Measurements from ENCODE around the gene SARNP.

The SARNP gene

DNA sequence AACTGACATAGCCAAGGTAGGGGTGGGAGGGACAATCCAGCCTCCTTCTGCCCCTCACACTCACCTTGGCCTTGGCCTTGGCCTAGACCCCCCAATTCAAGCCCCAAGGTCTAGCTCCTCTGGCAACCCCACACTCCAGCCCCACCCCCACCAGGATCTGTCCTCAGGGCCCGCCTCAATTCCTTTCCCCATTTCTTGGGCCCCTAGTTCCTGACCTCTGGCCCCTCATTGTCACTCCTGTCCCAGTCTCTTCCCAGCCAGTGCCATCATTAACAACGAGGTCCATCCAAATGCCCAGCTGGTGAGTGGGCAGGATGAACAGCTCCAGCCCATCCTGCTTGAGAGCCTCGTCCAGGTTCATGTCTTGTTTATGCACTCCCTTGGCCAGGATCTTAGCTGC lies 81.4 kb downstream of the SARNP start:
- no peak overlapping the region for H3K4ac ChIP-seq (ENCODE audit: low read depth in 1 of 2, low read length in 2 of 2)
- no peak overlapping the region for H3K18ac ChIP-seq (ENCODE audit: low read depth in 1 of 2, low read length in 2 of 2)
- no peak overlapping the region for H3K27ac ChIP-seq (ENCODE audit: low read length, poor library complexity, severe bottlenecking)
- no peak overlapping the region for H2BK120ac ChIP-seq (ENCODE audit: low read depth, low read length)
- H2BK12ac ChIP-seq (ENCODE audit: low read length in 2 of 2) = no peak overlapping the region
- no peak overlapping the region for H3K23ac ChIP-seq (ENCODE audit: low read length in 2 of 2)
- no peak overlapping the region for H2BK15ac ChIP-seq (ENCODE audit: low read depth, poor library complexity, severe bottlenecking)
- no peak overlapping the region for H4K91ac ChIP-seq (ENCODE audit: low read length)
- no peaks in the 10 kb centered on the region for H3K27me3 ChIP-seq (ENCODE audit: control insufficient read depth in 1 of 2, insufficient read depth in 1 of 2, low read length in 2 of 2)
- H3K14ac ChIP-seq (ENCODE audit: low read length in 2 of 2) = no peak overlapping the region
- no peak overlapping the region for H3K4me3 ChIP-seq (ENCODE audit: insufficient read depth in 1 of 2, low read depth in 1 of 2, low read length in 2 of 2)
- no peak overlapping the region for H2AK5ac ChIP-seq (ENCODE audit: low read length, severe bottlenecking)
- peaks cover 7% of the 10 kb centered on the region for H3K79me1 ChIP-seq (replicated peaks; ENCODE audit: low read length, poor library complexity, severe bottlenecking)
- H2BK5ac ChIP-seq (ENCODE audit: low read depth, low read length, poor library complexity, severe bottlenecking) = no peak overlapping the region
- H3K36me3 ChIP-seq (ENCODE audit: control insufficient read depth in 1 of 2, insufficient read depth in 2 of 2, low read depth in 1 of 2, low read length in 2 of 2) = peaks cover 4 to 7% of the 10 kb centered on the region in 2 experiments
- DNase-seq = no peak
- no peak overlapping the region for H4K8ac ChIP-seq (ENCODE audit: low read length)
- peaks cover 8% of the 10 kb centered on the region for H3K4me1 ChIP-seq (ENCODE audit: control insufficient read depth, insufficient read depth, low read depth, low read length)
- H2AFZ ChIP-seq (ENCODE audit: low read depth, low read length) = no peak overlapping the region
- H3K4me2 ChIP-seq (ENCODE audit: low read length, poor library complexity, severe bottlenecking) = no peak overlapping the region
- WGBS = 78% methylated on average over 3 of the region's 3 CpGs
- peak overlapping the region; percentile 29 for H3K9ac ChIP-seq (ENCODE audit: low read length)
- no peaks in the 10 kb centered on the region for H3K9me3 ChIP-seq (ENCODE audit: control insufficient read depth, low read length)

- Histone ChIP-seq H2BK15ac (ENCODE audit: low read depth, poor library complexity, severe bottlenecking) (no peak overlapping the region), H2AFZ (ENCODE audit: low read depth, low read length) (no peak overlapping the region), H3K4me1 (ENCODE audit: control insufficient read depth, insufficient read depth, low read depth, low read length) (peaks cover 15% of the 10 kb centered on the region), H3K4me3 (ENCODE audit: insufficient read depth in 1 of 2, low read depth in 1 of 2, low read length in 2 of 2) (no peak overlapping the region), H3K27me3 (ENCODE audit: control insufficient read depth in 1 of 2, insufficient read depth in 1 of 2, low read length in 2 of 2) (no peaks in the 10 kb centered on the region), H3K23ac (ENCODE audit: low read length in 2 of 2) (no peak overlapping the region), H3K18ac (ENCODE audit: low read depth in 1 of 2, low read length in 2 of 2) (no peak overlapping the region), H2BK120ac (ENCODE audit: low read depth, low read length) (no peak overlapping the region), H3K4me2 (ENCODE audit: low read length, poor library complexity, severe bottlenecking) (no peak overlapping the region), H3K4ac (ENCODE audit: low read depth in 1 of 2, low read length in 2 of 2) (no peak overlapping the region), H3K14ac (ENCODE audit: low read length in 2 of 2) (no peak overlapping the region), H3K27ac (ENCODE audit: low read length, poor library complexity, severe bottlenecking) (no peak overlapping the region), H2BK5ac (ENCODE audit: low read depth, low read length, poor library complexity, severe bottlenecking) (no peak overlapping the region), H2BK12ac (ENCODE audit: low read length in 2 of 2) (no peak overlapping the region), H4K91ac (ENCODE audit: low read length) (no peak overlapping the region), H3K79me1 (replicated peaks; ENCODE audit: low read length, poor library complexity, severe bottlenecking) (peaks cover 9% of the 10 kb centered on the region), H2AK5ac (ENCODE audit: low read length, severe bottlenecking) (no peak overlapping the region), H3K36me3 (ENCODE audit: control insufficient read depth in 1 of 2, insufficient read depth in 2 of 2, low read depth in 1 of 2, low read length in 2 of 2) (peaks cover 4 to 7% of the 10 kb centered on the region in 2 experiments), H3K9me3 (ENCODE audit: control insufficient read depth, low read length) (no peaks in the 10 kb centered on the region), H3K9ac (ENCODE audit: low read length) (no peak overlapping the region), H4K8ac (ENCODE audit: low read length) (no peak overlapping the region)
- no peak for DNase-seq
- WGBS = 100% methylated on average over 2 of the region's 3 CpGs
Observed at GRCh38 chr12:55734595-55734994, 82.9 kb downstream of the SARNP start.

DNA sequence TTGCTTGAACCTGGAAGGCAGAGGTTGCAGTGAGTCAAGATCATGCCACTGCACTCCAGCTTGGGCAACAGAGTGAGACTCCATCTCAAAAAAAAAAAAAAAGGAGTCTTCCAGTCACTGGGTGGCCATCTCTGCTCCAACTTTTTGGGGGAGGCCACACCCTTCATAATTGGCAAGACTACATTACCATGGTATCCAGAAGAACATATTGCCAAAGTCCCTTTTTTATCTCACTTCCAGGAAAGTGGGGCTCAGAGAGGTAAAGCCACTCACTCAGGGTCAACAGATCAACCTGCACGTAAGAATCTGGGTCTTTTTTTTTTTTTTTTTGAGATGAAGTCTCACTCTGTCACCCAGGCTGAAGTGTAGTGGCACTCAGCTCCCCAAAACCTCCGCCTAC lies 83.7 kb downstream of the SARNP start:
- Histone ChIP-seq H2BK12ac (ENCODE audit: low read length in 2 of 2) (no peak overlapping the region), H3K23ac (ENCODE audit: low read length in 2 of 2) (no peak overlapping the region), H3K27ac (ENCODE audit: low read length, poor library complexity, severe bottlenecking) (no peak overlapping the region), H3K4me3 (ENCODE audit: insufficient read depth in 1 of 2, low read depth in 1 of 2, low read length in 2 of 2) (no peak overlapping the region), H2BK120ac (ENCODE audit: low read depth, low read length) (no peak overlapping the region), H3K79me1 (replicated peaks; ENCODE audit: low read length, poor library complexity, severe bottlenecking) (peaks cover 9% of the 10 kb centered on the region), H2AK5ac (ENCODE audit: low read length, severe bottlenecking) (no peak overlapping the region), H2AFZ (ENCODE audit: low read depth, low read length) (no peak overlapping the region), H3K14ac (ENCODE audit: low read length in 2 of 2) (no peak overlapping the region), H3K36me3 (ENCODE audit: control insufficient read depth in 1 of 2, insufficient read depth in 2 of 2, low read depth in 1 of 2, low read length in 2 of 2) (peaks cover 4 to 7% of the 10 kb centered on the region in 2 experiments), H2BK5ac (ENCODE audit: low read depth, low read length, poor library complexity, severe bottlenecking) (no peak overlapping the region), H4K91ac (ENCODE audit: low read length) (no peak overlapping the region), H2BK15ac (ENCODE audit: low read depth, poor library complexity, severe bottlenecking) (no peak overlapping the region), H3K18ac (ENCODE audit: low read depth in 1 of 2, low read length in 2 of 2) (no peak overlapping the region), H3K27me3 (ENCODE audit: control insufficient read depth in 1 of 2, insufficient read depth in 1 of 2, low read length in 2 of 2) (no peaks in the 10 kb centered on the region), H4K8ac (ENCODE audit: low read length) (no peak overlapping the region), H3K4me2 (ENCODE audit: low read length, poor library complexity, severe bottlenecking) (no peak overlapping the region), H3K4ac (ENCODE audit: low read depth in 1 of 2, low read length in 2 of 2) (no peak overlapping the region), H3K4me1 (ENCODE audit: control insufficient read depth, insufficient read depth, low read depth, low read length) (peaks cover 15% of the 10 kb centered on the region), H3K9me3 (ENCODE audit: control insufficient read depth, low read length) (no peaks in the 10 kb centered on the region), H3K9ac (ENCODE audit: low read length) (no peak overlapping the region)
- no peak for DNase-seq
- 98% methylated on average over 2 of the region's 2 CpGs for WGBS

DNA sequence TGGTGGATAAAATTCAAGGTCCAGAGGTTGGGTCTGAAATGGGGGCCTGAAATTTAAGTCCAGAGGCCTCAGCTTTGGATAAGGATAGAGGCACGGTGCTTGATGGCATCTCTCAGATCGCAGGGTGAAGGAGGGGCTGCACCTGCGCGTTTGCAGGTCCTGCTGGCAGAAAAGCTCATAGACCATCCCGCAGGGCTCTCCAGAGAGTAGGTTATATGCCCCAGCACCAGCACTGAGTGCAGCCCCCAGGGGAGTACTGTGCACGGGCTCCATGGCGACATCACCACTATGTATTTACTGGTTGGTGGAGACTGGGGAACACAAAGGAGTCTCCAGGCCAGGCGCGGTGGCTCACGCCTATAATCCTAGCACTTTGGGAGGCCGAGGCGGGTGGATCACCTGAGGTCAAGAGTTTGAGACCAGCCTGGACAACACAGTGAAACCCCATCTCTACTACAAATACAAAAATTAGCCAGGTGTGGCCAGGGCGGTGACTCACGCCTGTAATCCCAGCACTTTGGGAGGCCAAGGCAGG lies 84.4 kb downstream of the SARNP start:
- Histone ChIP-seq H3K9ac (ENCODE audit: low read length) (no peak overlapping the region), H3K27ac (ENCODE audit: low read length, poor library complexity, severe bottlenecking) (no peak overlapping the region), H3K79me1 (replicated peaks; ENCODE audit: low read length, poor library complexity, severe bottlenecking) (peaks cover 9% of the 10 kb centered on the region), H3K4me2 (ENCODE audit: low read length, poor library complexity, severe bottlenecking) (no peak overlapping the region), H3K18ac (ENCODE audit: low read depth in 1 of 2, low read length in 2 of 2) (no peak overlapping the region), H4K91ac (ENCODE audit: low read length) (no peak overlapping the region), H2BK120ac (ENCODE audit: low read depth, low read length) (no peak overlapping the region), H3K27me3 (ENCODE audit: control insufficient read depth in 1 of 2, insufficient read depth in 1 of 2, low read length in 2 of 2) (no peaks in the 10 kb centered on the region), H2BK12ac (ENCODE audit: low read length in 2 of 2) (no peak overlapping the region), H3K9me3 (ENCODE audit: control insufficient read depth, low read length) (no peaks in the 10 kb centered on the region), H3K4me3 (ENCODE audit: insufficient read depth in 1 of 2, low read depth in 1 of 2, low read length in 2 of 2) (no peak overlapping the region), H2BK5ac (ENCODE audit: low read depth, low read length, poor library complexity, severe bottlenecking) (no peak overlapping the region), H2BK15ac (ENCODE audit: low read depth, poor library complexity, severe bottlenecking) (no peak overlapping the region), H2AFZ (ENCODE audit: low read depth, low read length) (no peak overlapping the region), H2AK5ac (ENCODE audit: low read length, severe bottlenecking) (no peak overlapping the region), H3K36me3 (ENCODE audit: control insufficient read depth in 1 of 2, insufficient read depth in 2 of 2, low read depth in 1 of 2, low read length in 2 of 2) (peaks cover 4 to 7% of the 10 kb centered on the region in 2 experiments), H3K4me1 (ENCODE audit: control insufficient read depth, insufficient read depth, low read depth, low read length) (peaks cover 13% of the 10 kb centered on the region), H3K14ac (ENCODE audit: low read length in 2 of 2) (no peak overlapping the region), H3K4ac (ENCODE audit: low read depth in 1 of 2, low read length in 2 of 2) (no peak overlapping the region), H4K8ac (ENCODE audit: low read length) (no peak overlapping the region), H3K23ac (ENCODE audit: low read length in 2 of 2) (peak overlapping the region in 1 of 2 experiments; percentile 24)
- WGBS = 89% methylated on average over 14 of the region's 14 CpGs
- DNase-seq = no peak

Measured in mesenchymal stem cell (in vitro differentiated cells and primary cell).